HEK293 (cell line): ENCODE results near the gene VPS4A.

Experiments
- CTCF ChIP-seq: fragments of 450-650 bp; formaldehyde crosslinking; IDR thresholded peaks from 2 replicates; pipeline ENCODE4 v1.5.1; 2016; ENCODE audit warnings: missing biosample characterization, missing genetic modification characterization
- KLF9 ChIP-seq: fragments of 450-650 bp; formaldehyde crosslinking; IDR thresholded peaks from 2 replicates; pipeline ENCODE4 v1.5.1; 2016; ENCODE audit warnings: missing biosample characterization, missing genetic modification characterization, low read depth
- PRDM1 ChIP-seq: fragments of 450-650 bp; formaldehyde crosslinking; IDR thresholded peaks from 2 replicates; pipeline ENCODE4; 2016; ENCODE audit warnings: missing biosample characterization, missing genetic modification characterization
- WT1 ChIP-seq: fragments of 450-650 bp; formaldehyde crosslinking; IDR thresholded peaks from 2 replicates; pipeline ENCODE4 v1.5.1; 2016; ENCODE audit warnings: missing biosample characterization, missing genetic modification characterization
- ZNF202 ChIP-seq: fragments of 450-650 bp; formaldehyde crosslinking; IDR thresholded peaks from 2 replicates; pipeline ENCODE4 v1.5.1; 2016; ENCODE audit warnings: missing biosample characterization, missing genetic modification characterization, borderline replicate concordance
- ZNF274 ChIP-seq, 2 experiments: fragments of 200-500 bp in 1 of 2; fragments of 450-650 bp in 1 of 2; sonication (Bioruptor generic) in 1 of 2; formaldehyde crosslinking in 1 of 2; IDR thresholded peaks; 2 replicates each; pipeline versions ENCODE4 v1.5.1 to v1.6.1; 2014 to 2016; ENCODE audit warnings: borderline replicate concordance in 1 of 2, inconsistent platforms in 1 of 2, low read length in 1 of 2, missing biosample characterization in 1 of 2, missing genetic modification characterization in 1 of 2
- ZNF292 ChIP-seq: fragments of 450-650 bp; formaldehyde crosslinking; IDR thresholded peaks from 2 replicates; pipeline ENCODE4 v1.5.1; 2016; ENCODE audit warnings: low read depth, missing biosample characterization, missing genetic modification characterization, borderline replicate concordance
- ZNF366 ChIP-seq: fragments of 450-650 bp; formaldehyde crosslinking; conservative IDR thresholded peaks from 2 replicates; pipeline ENCODE4 v1.5.1; 2016; ENCODE audit warnings: missing biosample characterization, missing genetic modification characterization
- ZNF645 ChIP-seq: fragments of 450-650 bp; formaldehyde crosslinking; IDR thresholded peaks from 2 replicates; pipeline ENCODE4; 2016; ENCODE audit warnings: missing biosample characterization, missing genetic modification characterization
- TF ChIP-seq, protein P1 (sequence below): IDR thresholded peaks from 2 replicates; pipeline ENCODE4 v1.6.1; 2011; ENCODE audit warnings: mild to moderate bottlenecking, low read depth, low read length, borderline replicate concordance
- TF ChIP-seq, protein P2 (sequence below): fragments of 450-650 bp; formaldehyde crosslinking; IDR thresholded peaks from 2 replicates; pipeline ENCODE4 v1.5.1; 2017; ENCODE audit warnings: missing biosample characterization, missing genetic modification characterization
- TF ChIP-seq, protein P3 (sequence below): fragments of 450-650 bp; formaldehyde crosslinking; IDR thresholded peaks from 2 replicates; pipeline ENCODE4 v1.5.1; 2016; ENCODE audit warnings: missing biosample characterization, missing genetic modification characterization

- TF ChIP-seq ZNF274 (IDR thresholded peaks at IDR 0.05; ENCODE audit: low read length), result no peak
- no peak for TF ChIP-seq ZNF274 (tag by site-specific recombination; IDR thresholded peaks at IDR 0.05; ENCODE audit: borderline replicate concordance)
- no peak for TF ChIP-seq ZNF366 (tag by site-specific recombination)
- TF ChIP-seq CTCF, result no peak
- no peak for TF ChIP-seq KLF9
- no peak for TF ChIP-seq ZNF292
- no peak for TF ChIP-seq ZNF202 (tag by site-specific recombination)
- TF ChIP-seq ZNF645, result no peak
- TF ChIP-seq, protein P1, sequence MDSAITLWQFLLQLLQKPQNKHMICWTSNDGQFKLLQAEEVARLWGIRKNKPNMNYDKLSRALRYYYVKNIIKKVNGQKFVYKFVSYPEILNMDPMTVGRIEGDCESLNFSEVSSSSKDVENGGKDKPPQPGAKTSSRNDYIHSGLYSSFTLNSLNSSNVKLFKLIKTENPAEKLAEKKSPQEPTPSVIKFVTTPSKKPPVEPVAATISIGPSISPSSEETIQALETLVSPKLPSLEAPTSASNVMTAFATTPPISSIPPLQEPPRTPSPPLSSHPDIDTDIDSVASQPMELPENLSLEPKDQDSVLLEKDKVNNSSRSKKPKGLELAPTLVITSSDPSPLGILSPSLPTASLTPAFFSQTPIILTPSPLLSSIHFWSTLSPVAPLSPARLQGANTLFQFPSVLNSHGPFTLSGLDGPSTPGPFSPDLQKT, result no peak
- TF ChIP-seq, protein P2, sequence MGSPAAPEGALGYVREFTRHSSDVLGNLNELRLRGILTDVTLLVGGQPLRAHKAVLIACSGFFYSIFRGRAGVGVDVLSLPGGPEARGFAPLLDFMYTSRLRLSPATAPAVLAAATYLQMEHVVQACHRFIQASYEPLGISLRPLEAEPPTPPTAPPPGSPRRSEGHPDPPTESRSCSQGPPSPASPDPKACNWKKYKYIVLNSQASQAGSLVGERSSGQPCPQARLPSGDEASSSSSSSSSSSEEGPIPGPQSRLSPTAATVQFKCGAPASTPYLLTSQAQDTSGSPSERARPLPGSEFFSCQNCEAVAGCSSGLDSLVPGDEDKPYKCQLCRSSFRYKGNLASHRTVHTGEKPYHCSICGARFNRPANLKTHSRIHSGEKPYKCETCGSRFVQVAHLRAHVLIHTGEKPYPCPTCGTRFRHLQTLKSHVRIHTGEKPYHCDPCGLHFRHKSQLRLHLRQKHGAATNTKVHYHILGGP (tag by site-specific recombination), result no peak
- no peak for TF ChIP-seq WT1 (tag by site-specific recombination)
- TF ChIP-seq, protein P3, sequence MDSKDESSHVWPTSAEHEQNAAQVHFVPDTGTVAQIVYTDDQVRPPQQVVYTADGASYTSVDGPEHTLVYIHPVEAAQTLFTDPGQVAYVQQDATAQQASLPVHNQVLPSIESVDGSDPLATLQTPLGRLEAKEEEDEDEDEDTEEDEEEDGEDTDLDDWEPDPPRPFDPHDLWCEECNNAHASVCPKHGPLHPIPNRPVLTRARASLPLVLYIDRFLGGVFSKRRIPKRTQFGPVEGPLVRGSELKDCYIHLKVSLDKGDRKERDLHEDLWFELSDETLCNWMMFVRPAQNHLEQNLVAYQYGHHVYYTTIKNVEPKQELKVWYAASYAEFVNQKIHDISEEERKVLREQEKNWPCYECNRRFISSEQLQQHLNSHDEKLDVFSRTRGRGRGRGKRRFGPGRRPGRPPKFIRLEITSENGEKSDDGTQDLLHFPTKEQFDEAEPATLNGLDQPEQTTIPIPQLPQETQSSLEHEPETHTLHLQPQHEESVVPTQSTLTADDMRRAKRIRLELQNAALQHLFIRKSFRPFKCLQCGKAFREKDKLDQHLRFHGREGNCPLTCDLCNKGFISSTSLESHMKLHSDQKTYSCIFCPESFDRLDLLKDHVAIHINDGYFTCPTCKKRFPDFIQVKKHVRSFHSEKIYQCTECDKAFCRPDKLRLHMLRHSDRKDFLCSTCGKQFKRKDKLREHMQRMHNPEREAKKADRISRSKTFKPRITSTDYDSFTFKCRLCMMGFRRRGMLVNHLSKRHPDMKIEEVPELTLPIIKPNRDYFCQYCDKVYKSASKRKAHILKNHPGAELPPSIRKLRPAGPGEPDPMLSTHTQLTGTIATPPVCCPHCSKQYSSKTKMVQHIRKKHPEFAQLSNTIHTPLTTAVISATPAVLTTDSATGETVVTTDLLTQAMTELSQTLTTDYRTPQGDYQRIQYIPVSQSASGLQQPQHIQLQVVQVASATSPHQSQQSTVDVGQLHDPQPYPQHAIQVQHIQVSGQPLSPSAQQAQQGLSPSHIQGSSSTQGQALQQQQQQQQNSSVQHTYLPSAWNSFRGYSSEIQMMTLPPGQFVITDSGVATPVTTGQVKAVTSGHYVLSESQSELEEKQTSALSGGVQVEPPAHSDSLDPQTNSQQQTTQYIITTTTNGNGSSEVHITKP, result no peak
- TF ChIP-seq PRDM1, result no peak
These were observed 33.0 kb downstream of the VPS4A start for GRCh38 chr16:69344171-69344570.
